GM18520 (cell line): ENCODE measurements around the gene MXD3.
"Not testable (repeated sequence)": the region's sequence is repeated elsewhere in the genome, so short reads cannot be mapped to it uniquely, and the experiment has no call there.

Experiments used
- ATAC-seq: cut with Tn5 transposase; IDR thresholded peaks from one replicate; pipeline ENCODE4 v1.9.1; 2021; ENCODE audit not compliant: unreplicated experiment

Gene MXD3

DNA sequence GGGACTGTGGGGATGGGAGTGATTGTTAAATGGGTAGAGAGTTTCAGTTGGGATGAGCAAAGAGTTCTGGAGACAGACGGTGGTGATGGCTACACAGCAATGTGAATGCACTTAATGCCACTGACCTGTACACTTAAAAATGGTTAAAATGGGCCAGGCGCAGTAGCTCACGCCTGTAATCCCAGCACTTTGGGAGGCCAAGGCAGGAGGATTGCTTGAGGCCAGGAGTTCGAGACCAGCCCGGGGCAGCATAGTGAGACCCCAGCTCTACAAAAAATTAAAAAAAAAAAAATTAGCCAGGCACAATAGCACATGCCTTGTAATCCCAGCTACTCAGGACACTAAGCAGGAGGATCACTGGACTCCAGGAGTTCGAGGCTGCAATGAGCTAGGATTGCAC is 32.1 kb upstream of the MXD3 start:
- ATAC-seq, result no peak

DNA sequence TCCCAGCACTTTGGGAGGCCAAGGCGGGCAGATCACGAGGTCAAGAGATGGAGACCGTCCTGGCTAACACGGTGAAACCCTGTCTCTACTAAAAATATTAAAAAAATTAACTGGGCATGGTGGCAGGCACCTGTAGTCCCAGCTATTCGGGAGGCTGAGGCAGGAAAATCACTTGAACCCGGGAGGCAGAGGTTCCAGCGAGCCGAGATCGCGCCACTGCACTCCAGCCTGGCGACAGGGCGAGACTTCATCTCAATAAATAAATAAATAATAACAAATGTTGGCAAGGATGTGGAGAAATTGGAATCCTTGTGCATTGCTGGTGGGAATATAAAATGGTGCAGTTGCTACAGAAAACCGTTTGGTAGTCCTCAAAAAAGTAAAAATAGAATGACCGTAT is 31.3 kb upstream of the MXD3 start:
- not testable (repeated sequence) for ATAC-seq

DNA sequence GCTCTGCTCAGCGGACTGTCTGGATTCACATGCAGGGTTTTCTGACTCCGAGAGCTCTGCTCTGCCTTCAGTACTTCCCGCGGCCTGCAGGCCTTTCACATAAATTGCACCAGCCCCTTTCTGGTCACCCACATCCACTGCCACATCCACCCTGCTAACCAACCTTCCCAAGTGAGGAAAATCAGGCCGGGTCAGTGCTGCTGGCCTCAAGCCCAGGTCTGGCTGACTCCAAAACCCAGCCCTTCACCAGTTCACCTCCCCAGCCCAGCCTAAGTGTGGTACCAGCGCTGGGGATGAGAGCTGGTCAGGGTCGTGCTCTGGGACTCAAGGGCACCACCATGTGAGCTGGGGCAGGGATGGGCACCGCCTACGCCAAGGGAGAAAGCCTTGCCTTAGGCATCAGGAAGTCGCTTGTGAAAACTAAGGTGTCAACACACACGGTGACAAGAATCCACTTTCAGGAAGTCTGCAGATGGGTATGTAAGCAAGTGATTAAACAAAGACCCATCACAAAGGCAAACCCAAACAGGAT is 27.5 kb upstream of the MXD3 start:
- no peak for ATAC-seq

DNA sequence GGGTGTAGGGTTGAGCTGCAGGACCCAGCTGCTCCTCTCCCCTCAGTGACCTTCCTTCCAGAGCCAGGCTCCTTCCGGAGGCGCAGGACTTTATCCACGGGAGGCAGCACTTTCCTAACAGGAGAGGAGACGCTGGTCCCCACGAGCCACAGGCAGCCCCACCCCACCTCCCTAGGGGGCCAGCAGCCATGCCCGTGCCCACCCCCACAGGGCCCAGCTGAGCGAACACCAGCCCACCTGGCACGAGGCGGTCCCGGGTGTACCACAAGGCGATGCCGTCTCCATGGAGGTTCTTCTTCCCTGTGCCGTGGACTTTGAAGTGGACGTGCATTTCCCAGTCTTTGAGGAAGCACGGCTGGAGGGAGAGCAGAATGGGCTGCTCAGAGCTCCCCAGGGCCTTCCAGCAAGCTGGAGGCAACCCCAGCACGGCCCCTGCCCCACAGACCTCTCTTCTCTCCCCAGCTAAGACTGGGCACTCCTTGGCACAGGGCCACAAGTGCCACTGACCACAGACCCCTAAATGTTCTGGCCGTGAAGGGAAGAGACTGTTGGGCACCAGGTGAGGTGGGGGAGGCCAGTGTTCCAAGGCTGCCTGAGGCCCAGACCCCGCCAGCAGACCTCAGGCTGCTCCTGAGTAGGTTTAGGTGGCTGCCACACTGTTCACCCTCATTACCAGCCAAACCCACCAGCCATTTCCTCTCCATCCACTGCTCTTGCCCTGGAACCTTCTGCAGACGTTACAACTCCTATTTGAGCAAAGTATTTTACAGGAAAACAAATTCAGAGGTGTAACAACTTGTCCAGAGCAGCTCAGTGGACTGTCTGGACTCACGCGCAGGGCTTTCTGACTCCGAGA is 26.8 kb upstream of the MXD3 start:
- no peak for ATAC-seq

GRCh38 chr5:177336603-177337494 is 25.2 kb upstream of the MXD3 start:
- ATAC-seq, result no peak

DNA sequence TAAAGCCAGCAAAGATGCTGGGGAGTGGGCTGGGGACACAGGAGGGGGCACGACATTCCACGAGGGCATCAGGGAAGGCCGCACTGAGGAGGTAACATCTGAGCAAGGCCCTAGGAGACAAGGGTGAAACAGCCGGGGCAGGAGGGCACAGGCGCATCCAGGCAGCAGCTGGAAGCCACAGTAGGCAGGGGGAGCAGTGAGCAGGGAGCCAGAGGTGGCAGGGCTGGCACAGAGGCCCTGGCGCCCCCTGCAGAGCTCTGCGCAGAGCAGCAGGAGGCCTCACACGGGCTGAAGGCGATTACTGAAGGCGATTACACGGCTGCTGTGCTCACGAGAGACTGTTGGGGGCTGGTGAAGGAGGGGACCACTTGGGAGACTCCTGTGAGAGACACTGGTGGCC is 24.4 kb upstream of the MXD3 start:
- no peak for ATAC-seq

DNA sequence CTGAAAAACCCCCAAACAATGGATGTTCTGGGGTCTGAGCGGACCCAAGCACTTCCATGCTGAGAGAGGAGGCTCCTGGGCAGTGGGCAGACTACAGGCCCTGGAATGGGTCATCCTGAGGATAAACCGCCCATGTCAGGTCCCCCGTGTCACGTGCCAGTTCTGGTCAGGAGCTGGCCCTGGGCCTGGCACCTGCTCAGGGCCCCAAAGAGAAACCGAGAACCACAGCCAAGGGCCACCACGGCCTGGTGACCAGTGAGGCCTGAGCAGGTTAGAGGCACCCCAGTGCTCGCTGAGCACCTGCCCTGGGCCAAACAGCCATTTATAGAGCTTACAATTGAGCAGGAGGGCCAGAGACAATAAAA is 24.0 kb upstream of the MXD3 start:
- no peak for ATAC-seq

GRCh38 chr5:177334781-177335700 is 23.3 kb upstream of the MXD3 start:
- ATAC-seq, result no peak

DNA sequence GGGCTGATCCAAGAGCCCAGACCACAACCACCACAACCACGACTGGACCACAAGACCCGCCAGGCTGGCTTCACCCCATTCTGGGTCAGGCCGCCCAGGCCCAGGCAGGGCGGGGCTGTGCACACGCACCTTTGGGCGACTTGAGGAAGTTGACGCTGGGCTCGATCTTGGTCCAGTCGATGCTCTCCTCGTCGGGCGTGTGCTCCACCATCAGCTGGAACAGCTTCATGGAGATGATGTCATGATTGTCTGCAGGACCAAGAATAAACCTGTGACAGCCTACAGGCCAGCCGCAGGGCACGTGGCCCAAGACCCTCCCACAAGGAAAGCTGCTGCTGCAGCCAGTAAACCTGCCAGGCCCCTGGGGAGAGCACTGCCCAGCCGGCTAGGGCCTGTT is 22.5 kb upstream of the MXD3 start:
- no peak for ATAC-seq

GRCh38 chr5:177333420-177334154 is 21.9 kb upstream of the MXD3 start:
- no peak for ATAC-seq

GRCh38 chr5:177332896-177333260 is 21.2 kb upstream of the MXD3 start:
- no peak for ATAC-seq

- ATAC-seq, result no peak
Measured at GRCh38 chr5:177332031-177332895, 20.6 kb upstream of the MXD3 start.

DNA sequence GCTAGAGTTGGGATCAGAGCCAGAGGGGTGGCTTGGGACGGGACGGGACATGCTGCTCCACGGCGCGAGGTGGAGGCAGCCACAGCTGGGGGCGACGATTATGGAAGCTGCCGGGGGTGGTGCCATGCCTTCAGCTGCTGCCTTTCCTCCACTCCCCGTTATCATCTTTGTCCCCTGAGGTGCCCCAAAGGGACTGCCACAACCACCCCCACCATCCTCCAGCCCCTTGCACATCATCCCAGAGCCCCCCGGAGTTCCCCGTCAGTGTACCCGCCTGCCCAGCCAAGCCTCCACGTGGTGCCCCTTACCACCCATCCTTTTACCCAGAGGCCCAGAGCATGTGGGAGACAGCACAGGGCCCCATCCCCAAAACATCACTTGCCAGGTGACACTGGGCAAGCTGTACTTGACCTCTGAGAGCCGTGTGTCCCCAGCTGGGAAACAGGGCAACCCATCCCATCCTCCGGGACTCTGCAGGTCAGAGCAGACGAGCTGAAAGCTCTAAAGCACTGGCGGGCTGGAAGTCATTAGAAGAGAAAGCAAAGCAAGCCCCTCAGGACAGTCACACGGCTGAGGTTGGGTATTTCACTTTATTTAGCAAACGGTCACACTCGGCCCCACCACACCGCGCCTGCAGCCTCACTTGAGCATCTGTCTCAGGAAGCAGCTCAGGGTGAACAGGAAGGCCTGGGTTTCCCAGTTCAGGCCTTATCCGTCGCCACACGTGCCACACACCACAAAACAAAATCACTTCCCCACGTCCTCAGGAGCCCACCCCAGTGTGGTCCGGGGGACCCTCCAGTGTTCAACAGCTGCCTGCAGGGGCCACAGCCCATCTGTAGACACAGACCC is 19.5 kb upstream of the MXD3 start:
- no peak for ATAC-seq

DNA sequence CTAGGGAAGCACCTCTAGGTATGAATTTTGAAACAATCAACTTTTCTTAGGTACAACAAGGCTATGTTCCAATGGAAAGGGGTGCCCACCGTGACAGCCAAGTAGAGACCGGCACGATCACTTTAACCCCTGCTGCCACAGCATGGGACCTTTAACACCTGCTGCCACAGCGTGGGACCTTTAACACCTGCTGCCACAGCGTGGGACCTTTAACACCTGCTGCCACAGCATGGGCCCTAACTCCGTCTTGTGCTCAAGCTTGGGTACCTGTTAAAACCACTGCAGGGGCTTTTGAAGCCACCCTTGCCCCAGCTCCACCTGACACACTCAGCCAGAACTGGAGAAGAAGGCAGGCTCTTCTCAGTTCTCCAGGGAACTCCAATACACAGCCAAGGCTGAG is 18.2 kb upstream of the MXD3 start:
- no peak for ATAC-seq

DNA sequence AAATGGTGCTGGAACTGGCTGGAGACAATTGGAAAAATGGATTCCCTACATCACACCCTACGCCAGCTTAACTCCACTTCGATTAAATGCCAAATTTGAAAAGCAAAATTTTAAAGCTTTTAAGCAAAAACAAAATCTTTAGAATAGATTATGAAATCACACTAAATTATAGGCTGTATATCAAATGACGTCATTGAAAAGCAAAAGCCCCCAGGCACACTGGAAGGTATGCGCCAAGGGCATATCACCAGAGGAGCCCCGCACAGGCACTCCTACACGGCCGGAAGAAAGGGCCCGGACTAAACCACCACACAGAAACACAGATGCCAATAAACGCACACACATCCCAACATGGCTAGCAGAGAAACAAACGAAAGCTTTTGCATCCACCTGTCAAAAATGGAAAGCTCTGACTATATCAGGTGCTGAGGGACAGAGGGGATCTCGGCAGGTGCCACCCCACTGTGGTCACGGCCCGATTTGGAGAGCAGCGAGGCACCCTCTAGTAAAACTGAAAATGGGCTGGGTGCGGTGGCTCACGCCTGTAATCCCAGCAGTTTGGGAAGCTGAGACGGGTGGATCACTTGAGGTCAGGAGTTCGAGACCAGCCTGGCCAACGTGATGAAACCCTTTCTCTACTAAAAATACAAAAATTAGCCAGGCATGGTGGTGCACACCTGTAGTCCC is 17.0 kb upstream of the MXD3 start:
- no peak for ATAC-seq

- no peak for ATAC-seq
Measured at GRCh38 chr5:177327539-177328522, 16.1 kb upstream of the MXD3 start.
